Measurements from ENCODE around the gene MRC1. TPM values are rescaled to one million over a fixed set of nuclear protein-coding genes. Genes with fewer than 3 reads are reported as not detected.

MRC1 gene
- total and polyA plus RNA-seq, 2 of the 8 experiments (the other 6 are each of a cell fraction or from before 2014, with no cell fraction given), result 0.03 to 0.06 TPM

DNA sequence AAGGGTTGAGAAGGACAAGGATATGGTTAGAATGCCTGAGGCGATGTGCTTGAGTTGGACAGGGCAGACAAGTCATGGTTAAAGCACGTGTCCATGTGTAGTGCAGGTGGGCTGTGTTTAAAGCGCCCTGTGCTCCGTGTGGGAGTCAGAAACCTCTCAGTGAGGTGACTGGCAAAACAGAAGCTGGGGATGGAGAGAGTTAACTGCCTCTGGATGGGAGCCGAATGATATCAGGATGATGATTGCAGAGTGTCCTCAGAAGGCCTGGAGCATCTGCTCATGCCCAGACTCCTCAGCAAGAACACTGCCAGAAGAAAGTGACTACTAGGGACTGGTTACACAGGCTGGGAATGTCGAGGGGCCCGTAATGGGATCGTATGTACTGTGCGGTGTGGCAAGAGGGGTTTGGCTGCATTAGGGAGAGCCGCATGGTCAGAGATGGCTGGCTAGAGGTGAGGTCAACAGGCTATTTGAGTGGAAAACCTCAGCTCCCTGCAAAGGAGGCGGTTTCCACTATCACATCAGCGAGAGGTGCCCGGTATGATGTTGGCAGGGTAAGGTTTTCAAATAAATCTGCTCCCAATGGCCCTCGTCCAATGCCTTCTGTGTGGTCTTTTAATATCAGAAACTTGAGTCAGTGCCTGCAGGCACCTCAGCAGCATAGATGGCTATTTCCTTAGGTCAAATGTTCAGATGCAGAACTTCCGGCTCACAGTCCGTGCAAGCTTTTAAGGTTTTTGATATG is 26.1 kb upstream of the MRC1 start:
- ChIA-PET POLR2A (ENCODE audit: partially characterized antibody) (no interaction called here), CTCF (ENCODE audit: partially characterized antibody) (interaction anchor here (0.6 to 1.4 kb wide), 3 partner anchors 13 to 1040 kb away, joined by 3 read pairs; no protein-coding TSS in a partner anchor)
- Histone ChIP-seq H4K5ac (ENCODE audit: insufficient read length, low read depth, low read length) (no peak overlapping the region), H2BK120ac (replicated peaks; ENCODE audit: low read depth, low read length) (no peak overlapping the region), H3K9ac (replicated peaks in 1 of 4; ENCODE audit: extremely low read depth in 1 of 4, low read depth in 3 of 4, low read length in 3 of 4) (no peak overlapping the region), H3K23me2 (ENCODE audit: low read depth, low read length) (no peaks in the 10 kb centered on the region), H3K79me2 (ENCODE audit: control insufficient read depth in 1 of 2, insufficient read depth in 2 of 2, low read length in 2 of 2) (no peaks in the 10 kb centered on the region), H3K18ac (ENCODE audit: extremely low read depth, low read length) (no peak overlapping the region), H3K36me3 (ENCODE audit: control insufficient read depth in 2 of 4, insufficient read depth in 4 of 4, low read length in 3 of 4) (no peaks in the 10 kb centered on the region), H3K4me2 (ENCODE audit: insufficient read depth in 1 of 2, low read depth in 2 of 2, low read length in 2 of 2) (no peak overlapping the region), H3K4me1 (replicated peaks in 1 of 4; ENCODE audit: control insufficient read depth in 3 of 4, insufficient read depth in 4 of 4, low read length in 3 of 4) (no peaks in the 10 kb centered on the region; a peak in 1 of 7 replicates), H3K27me3 (replicated peaks in 1 of 4; ENCODE audit: control insufficient read depth in 3 of 4, extremely low read depth in 1 of 4, insufficient read depth in 3 of 4, low read length in 3 of 4) (no peaks in the 10 kb centered on the region), H3K56ac (replicated peaks; ENCODE audit: insufficient read length, low read depth, low read length) (no peak overlapping the region), H3K4ac (replicated peaks; ENCODE audit: insufficient read length, low read depth, low read length) (no peak overlapping the region), H3K27ac (ENCODE audit: low read depth, low read length) (no peak overlapping the region), H4K8ac (ENCODE audit: extremely low read depth, insufficient read depth, low read length) (no peak overlapping the region; the same call in 1 of the 2 replicates), H2BK15ac (ENCODE audit: low read length) (no peak overlapping the region), H3K4me3 (ENCODE audit: extremely low read depth in 1 of 4, insufficient read depth in 2 of 4, low read depth in 3 of 4, low read length in 4 of 4) (no peak overlapping the region), H3K23ac (ENCODE audit: insufficient read length) (peak overlapping the region; percentile 52), H4K20me1 (replicated peaks in 1 of 2; ENCODE audit: control insufficient read depth in 1 of 2, insufficient read depth in 2 of 2, low read length in 2 of 2) (no peaks in the 10 kb centered on the region), H3K14ac (ENCODE audit: insufficient read length) (no peak overlapping the region), H3K9me3 (ENCODE audit: insufficient read depth in 2 of 2, low read depth in 1 of 2, low read length in 1 of 2) (no peaks in the 10 kb centered on the region), H2AK5ac (ENCODE audit: low read depth, low read length) (0 out of 2 replicates have a peak overlapping the region, but pooled peaks have one; percentile 65), H2BK5ac (ENCODE audit: low read depth, low read length) (no peak overlapping the region), H2BK20ac (ENCODE audit: low read length) (no peak overlapping the region), H3K79me1 (ENCODE audit: low read depth, low read length) (no peaks in the 10 kb centered on the region), H2BK12ac (ENCODE audit: low read depth, low read length) (no peak overlapping the region), H2AFZ (ENCODE audit: low read length) (peak overlapping the region; percentile 73; the same call in 1 of the 2 replicates), H4K91ac (replicated peaks; ENCODE audit: insufficient read length, low read length) (no peak overlapping the region)
- WGBS, 2 experiments (ENCODE audit: extremely low coverage in 1 of 2, insufficient coverage in 1 of 2, insufficient read length in 1 of 2, insufficient replicate concordance in 2 of 2, low coverage in 1 of 2, low lambda C conversion rate in 2 of 2, missing lambda C conversion rate in 1 of 2), result 91% methylated on average over 16 of the region's 16 CpGs; no CpG with 5 or more reads in 1 of the 2 experiments
- no peak for FAIRE-seq
- DNase-seq (ENCODE audit: low read depth in 1 of 2, low spot score in 2 of 2), result no peak
- TF ChIP-seq, protein P1, sequence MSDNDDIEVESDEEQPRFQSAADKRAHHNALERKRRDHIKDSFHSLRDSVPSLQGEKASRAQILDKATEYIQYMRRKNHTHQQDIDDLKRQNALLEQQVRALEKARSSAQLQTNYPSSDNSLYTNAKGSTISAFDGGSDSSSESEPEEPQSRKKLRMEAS (IDR thresholded peaks at IDR 0.05), result no peak
- TF ChIP-seq SP2 (IDR thresholded peaks at IDR 0.05; ENCODE audit: low read length) (no peak), FOSL1 (IDR thresholded peaks at IDR 0.05; ENCODE audit: insufficient read depth, low read depth, low read length) (no peak), EGR1 (IDR thresholded peaks at IDR 0.05; ENCODE audit: borderline replicate concordance, low read depth, low read length) (no peak), BRCA1 (IDR thresholded peaks at IDR 0.05; ENCODE audit: low read depth, low read length) (no peak), EP300 (IDR thresholded peaks at IDR 0.05; ENCODE audit: borderline replicate concordance in 1 of 2, low read depth in 2 of 2, low read length in 2 of 2) (no peak), TEAD4 (IDR thresholded peaks at IDR 0.05; ENCODE audit: low read depth, low read length) (no peak), RAD21 (IDR thresholded peaks at IDR 0.05 in 1 of 2, conservative IDR thresholded peaks at IDR 0.05 in 1 of 2; ENCODE audit: low read depth in 2 of 2, low read length in 2 of 2) (no peak), TBP (IDR thresholded peaks at IDR 0.05; ENCODE audit: low read depth, low read length) (no peak), GABPA (IDR thresholded peaks at IDR 0.05; ENCODE audit: borderline replicate concordance, insufficient read depth, low read length) (no peak)
